Panc1 (cell line): ENCODE data around the gene TBC1D7. TPM values are rescaled to one million over a fixed set of nuclear protein-coding genes. Genes with fewer than 3 reads are reported as not detected.

ENCODE experiments used
- ATAC-seq: fragments of 200-7000 bp; cut with Tn5 transposase; 2 replicates; pipeline ENCODE4 v1.9.1; 2020; ENCODE audit warnings: mild to moderate bottlenecking, moderate library complexity
- BruUV-seq: library from RNA; stranded (reverse); fragments of 400-500 nt; replicated peaks from 2 replicates; lab custom pipeline; 2021; lab: Mats Ljungman, UMichigan
- CTCF ChIA-PET: fragments of 300-600 bp; sonication (Branson Sonifier 250); formaldehyde crosslinking; loops from one replicate; lab custom pipeline; 2022; ENCODE audit warnings: antibody characterized with exemption; lab: Charles Lee
- POLR2A ChIA-PET: fragments of 300-600 bp; sonication (Branson Sonifier 250); formaldehyde crosslinking; loops from one replicate; lab custom pipeline; 2022; ENCODE audit warnings: antibody characterized with exemption; lab: Charles Lee
- DNase-seq: peaks from one replicate; pipeline ENCODE4 v3.0.0-alpha.2; 2010; ENCODE audit warnings: low read depth, low spot score
- H3K27ac ChIP-seq: 2 replicates; pipeline ENCODE4 v1.5.1; 2011; ENCODE audit warnings: mild to moderate bottlenecking, low read length, inconsistent platforms
- H3K27me3 ChIP-seq: fragments of 200-500 bp; sonication (Bioruptor generic); 2 replicates; pipeline ENCODE4 v1.6.0; 2014; ENCODE audit warnings: low read length, inconsistent platforms; ENCODE audit not compliant: control insufficient read depth, insufficient read depth
- H3K36me3 ChIP-seq: fragments of 200-500 bp; sonication (Bioruptor generic); 2 replicates; pipeline ENCODE4 v1.5.1; 2014; ENCODE audit warnings: inconsistent platforms, mild to moderate bottlenecking, low read length, moderate library complexity; ENCODE audit not compliant: control insufficient read depth, insufficient read depth
- H3K4me1 ChIP-seq: 2 replicates; pipeline ENCODE4 v1.5.1; 2011; ENCODE audit warnings: inconsistent platforms, mild to moderate bottlenecking, low read length, moderate library complexity; ENCODE audit not compliant: control insufficient read depth, insufficient read depth
- H3K4me3 ChIP-seq, 2 experiments: 2 replicates each; pipeline ENCODE4 v1.5.1; 2011 to 2012; ENCODE audit warnings: low read depth in 2 of 2, low read length in 2 of 2, mild to moderate bottlenecking in 2 of 2, inconsistent platforms in 1 of 2, moderate library complexity in 1 of 2
- H3K9me3 ChIP-seq: fragments of 200-500 bp; sonication (Bioruptor generic); 2 replicates; pipeline ENCODE4 v1.5.1; 2014; ENCODE audit warnings: low read depth, mild to moderate bottlenecking, inconsistent platforms, low read length, moderate library complexity; ENCODE audit not compliant: control insufficient read depth, insufficient read depth
- CTCF ChIP-seq: fragments of 450-650 bp; IDR thresholded peaks from 2 replicates; pipeline ENCODE4 v1.5.1; 2017; ENCODE audit warnings: mild to moderate bottlenecking
- POLR2AphosphoS5 ChIP-seq: IDR thresholded peaks from 2 replicates; pipeline ENCODE4 v1.6.1; 2012; ENCODE audit warnings: mild to moderate bottlenecking, low read depth, low read length, moderate library complexity
- REST ChIP-seq, 2 experiments: IDR thresholded peaks; 2 replicates each; pipeline ENCODE4 v1.6.1; 2011 to 2012; ENCODE audit warnings: low read depth in 2 of 2, control low read depth in 1 of 2, low read length in 1 of 2, mild to moderate bottlenecking in 1 of 2, moderate library complexity in 1 of 2; ENCODE audit not compliant: insufficient read depth in 1 of 2
- SIN3A ChIP-seq: IDR thresholded peaks from 2 replicates; pipeline ENCODE4 v1.6.1; 2012; ENCODE audit warnings: low read depth, mild to moderate bottlenecking, low read length, moderate library complexity, borderline replicate concordance; ENCODE audit not compliant: insufficient read depth
- TCF7L2 ChIP-seq: IDR thresholded peaks from 2 replicates; pipeline ENCODE4 v1.6.1; 2011; ENCODE audit warnings: mild to moderate bottlenecking, low read depth, low read length, inconsistent platforms
- in situ Hi-C: cut with HindIII; loops from 2 replicates; pipeline ENCODE4 v1.10.0; 2016; ENCODE audit warnings: low sequenced_read_pairs, low pct_unique_long_range_greater_than_20kb
- intact Hi-C: fragments of 100-400 bp; cut with micrococcal nuclease; formaldehyde crosslinking; loops from one replicate; pipeline ENCODE4 v1.10.0; 2022; ENCODE audit not compliant: unreplicated experiment
- total RNA-seq: library from RNA; stranded (reverse); gene quantifications from one replicate; pipeline ENCODE4 v1.2.1, GENCODE V29; 2021; ENCODE audit not compliant: unreplicated experiment

TBC1D7 gene
- total RNA-seq, 1 experiment from 2014 or later: 27.0 TPM

DNA sequence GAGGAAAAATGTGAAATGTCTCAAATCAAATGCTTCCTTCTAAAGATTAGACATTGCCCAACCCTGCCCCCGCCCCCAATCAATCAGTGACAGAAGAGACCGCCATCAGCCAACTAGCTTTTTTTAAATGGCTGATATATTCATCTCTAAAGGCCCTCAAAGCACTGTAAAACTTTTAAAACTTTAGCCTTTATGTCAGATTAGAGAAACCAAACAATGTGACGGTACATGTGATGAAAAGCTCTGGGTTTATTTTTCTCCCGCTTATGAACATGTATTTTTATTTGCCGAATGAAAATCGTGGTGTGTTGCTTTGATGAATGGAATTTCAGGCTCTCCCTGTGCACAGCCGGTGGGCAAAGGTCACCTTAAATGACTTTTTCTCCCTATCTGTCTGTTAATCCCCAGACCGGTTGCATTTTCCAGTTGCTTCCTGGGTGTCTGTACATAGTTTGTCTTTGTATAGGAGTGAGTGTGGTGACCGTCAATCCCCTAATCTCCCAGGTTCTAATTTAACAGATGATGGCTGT is 38.5 kb downstream of the TBC1D7 start:
- ATAC-seq (no peak), DNase-seq (no peak)
- Histone ChIP-seq H3K27ac (no peak overlapping the region), H3K9me3 (no peaks in the 10 kb centered on the region), H3K4me3 (no peak overlapping the region), H3K4me1 (no peaks in the 10 kb centered on the region), H3K36me3 (no peaks in the 10 kb centered on the region), H3K27me3 (no peaks in the 10 kb centered on the region)
- in situ Hi-C loops (no loop called here), intact Hi-C loops (no loop called here)
- CTCF ChIA-PET: no interaction called here
- TF ChIP-seq TCF7L2: no peak
- TF ChIP-seq REST (IDR thresholded peaks at IDR 0.05; ENCODE audit: insufficient read depth in 1 of 2, low read depth in 2 of 2, low read length in 1 of 2): no peak
- no peak for TF ChIP-seq CTCF
- TF ChIP-seq SIN3A: no peak
- TF ChIP-seq POLR2AphosphoS5: no peak
- POLR2A ChIA-PET: no interaction called here
- BruUV-seq: no TSS peak

DNA sequence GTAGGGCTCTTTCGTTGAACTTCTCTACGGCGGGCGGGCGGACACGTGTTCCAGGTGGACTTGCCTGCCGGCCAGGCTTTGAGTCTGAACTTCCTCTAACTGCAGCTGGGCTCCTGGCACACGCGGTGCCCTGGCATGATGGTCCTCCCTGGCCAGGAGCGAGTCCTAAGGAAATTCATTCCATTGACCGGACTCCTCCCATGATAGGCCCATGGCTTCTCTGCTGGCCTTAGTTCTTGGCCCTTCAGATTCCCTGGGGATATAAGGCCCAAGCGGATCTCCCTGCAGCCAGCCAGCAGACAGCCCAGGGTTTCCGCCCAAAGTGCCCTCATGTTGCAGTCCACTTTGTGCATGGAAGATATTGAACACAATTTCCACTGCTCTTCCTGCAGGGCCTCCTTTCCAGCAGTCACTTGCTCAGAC is 39.4 kb downstream of the TBC1D7 start:
- in situ Hi-C loops: no loop called here
- intact Hi-C loops: no loop called here
- CTCF ChIA-PET: no interaction called here
- no peaks in the 10 kb centered on the region for H3K9me3 ChIP-seq
- POLR2A ChIA-PET: no interaction called here
- H3K36me3 ChIP-seq: no peaks in the 10 kb centered on the region
- no peak for DNase-seq
- ATAC-seq: no peak
- no TSS peak for BruUV-seq
- H3K4me1 ChIP-seq: no peaks in the 10 kb centered on the region
- TF ChIP-seq CTCF (no peak), POLR2AphosphoS5 (no peak), SIN3A (no peak), REST (IDR thresholded peaks at IDR 0.05; ENCODE audit: insufficient read depth in 1 of 2, low read depth in 2 of 2, low read length in 1 of 2) (no peak), TCF7L2 (no peak)
- H3K4me3 ChIP-seq: no peak overlapping the region
- H3K27ac ChIP-seq: no peak overlapping the region
- no peaks in the 10 kb centered on the region for H3K27me3 ChIP-seq
